HUDEP-2 (cell line): ENCODE measurements around the gene CALHM3.
A peak's percentile ranks its signal among the peaks of the same experiment; 100 is the strongest.

ENCODE experiments used
- DNase-seq, 76 experiments: peaks; one replicate each; lab custom pipeline; 2025; ENCODE audit not compliant: unreplicated experiment in 76 of 76; lab: John Stamatoyannopoulos, UW

CALHM3 gene

DNA sequence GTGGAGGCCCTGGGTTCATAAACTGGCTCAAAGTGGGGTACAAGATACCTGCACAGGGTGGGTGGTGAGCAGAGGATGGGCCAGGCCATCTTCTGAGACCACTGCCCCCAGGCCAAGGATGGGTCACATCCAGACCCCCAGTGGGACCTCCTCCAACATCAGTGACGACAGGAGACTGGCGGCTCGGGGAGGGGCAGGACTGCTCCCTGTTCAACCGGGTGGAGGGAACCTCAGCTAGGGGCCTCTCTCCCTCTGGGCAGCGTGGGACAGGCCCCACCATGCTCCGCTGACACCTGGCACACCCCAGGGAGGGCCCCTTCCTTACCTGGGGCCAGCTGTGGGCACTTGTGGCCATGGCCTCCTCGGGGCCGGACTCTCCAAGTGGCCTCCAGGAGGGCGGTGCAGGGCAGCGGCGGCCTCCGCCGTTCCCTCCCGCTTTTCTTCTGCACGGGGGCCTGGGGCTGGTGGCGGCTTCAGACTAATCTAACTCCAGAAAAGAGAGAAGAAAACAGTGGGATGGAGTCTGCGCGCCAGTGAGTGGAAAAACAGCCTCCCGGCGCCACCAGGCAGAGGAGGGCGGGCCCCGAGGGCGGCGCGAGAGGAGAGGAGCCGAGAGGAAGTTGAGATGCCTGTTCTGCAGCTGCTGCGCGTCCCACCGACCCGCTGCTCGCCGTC, 27.1 kb downstream of the CALHM3 start, which contains the start of gene CALHM2:
Gene CALHM2, minus strand, starts transcription at position 540 of the 675 bp plus-strand sequence. CDS start 2,429 bp downstream, outside the sequence.
- DNase-seq: peak in 26 of 76 experiments; percentile 4 to 40 (median 19)

DNA sequence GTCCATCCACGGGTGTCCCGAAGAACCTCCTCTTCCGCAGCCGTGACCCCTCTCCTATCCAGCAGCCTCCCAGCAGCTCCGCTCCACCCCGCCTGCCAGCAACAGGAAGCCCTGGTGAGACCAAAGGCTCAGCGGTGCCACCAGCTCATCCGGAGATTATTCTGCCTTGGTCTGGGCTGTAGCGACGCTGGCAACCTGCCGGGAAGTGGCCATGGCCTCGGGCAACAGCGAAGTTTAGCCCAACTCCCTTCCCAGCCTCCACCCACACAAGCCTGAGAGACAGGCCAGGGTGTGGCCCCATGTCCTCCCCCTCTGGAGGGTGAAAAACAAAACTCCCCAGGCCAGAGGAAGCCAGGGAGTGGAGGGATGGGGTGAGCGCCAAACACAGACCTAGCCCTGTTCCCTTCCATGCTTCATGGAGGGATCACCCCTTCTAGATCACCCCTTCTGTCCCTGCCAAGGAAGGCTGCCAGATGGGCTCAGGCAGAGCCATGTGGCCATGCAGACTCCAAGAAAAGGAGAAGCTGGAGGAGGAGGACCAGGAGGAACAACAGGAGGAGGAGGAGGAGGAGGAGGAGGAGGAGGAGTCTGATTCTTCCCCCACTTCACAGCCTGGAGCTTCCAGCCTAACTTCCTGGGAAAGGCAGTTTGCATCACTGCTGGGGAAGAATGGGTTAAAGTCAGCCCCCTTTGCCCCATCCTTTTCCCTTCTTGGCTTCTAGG, 27.8 kb downstream of the CALHM3 start:
- DNase-seq: peak in 51 of 76 experiments; percentile 7 to 76 (median 34)

DNA sequence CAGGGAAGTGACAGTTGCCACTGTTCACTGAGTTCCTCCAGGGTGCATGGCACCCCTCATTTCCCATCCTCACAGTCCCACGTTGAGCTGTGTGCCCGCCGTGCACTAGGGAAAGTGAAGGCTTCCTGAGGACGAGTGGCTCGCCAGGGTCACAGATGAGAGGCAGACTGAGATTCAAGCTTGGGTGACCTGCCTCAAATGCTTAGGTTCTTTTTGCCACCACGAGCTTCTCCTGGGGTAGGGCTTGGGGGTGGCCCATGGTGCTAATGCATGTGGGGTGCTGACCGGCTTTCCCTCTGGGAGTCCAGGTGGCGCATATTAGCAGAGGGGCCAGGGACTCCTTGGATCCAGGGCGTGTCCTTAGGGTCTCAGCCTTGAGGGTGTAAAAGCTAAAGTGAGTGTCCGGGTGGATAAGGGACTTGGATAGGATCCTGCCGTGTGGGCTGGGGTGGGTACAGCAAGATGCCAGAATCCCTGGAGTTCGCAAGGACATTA, 28.8 kb downstream of the CALHM3 start:
- DNase-seq: no peak

DNA sequence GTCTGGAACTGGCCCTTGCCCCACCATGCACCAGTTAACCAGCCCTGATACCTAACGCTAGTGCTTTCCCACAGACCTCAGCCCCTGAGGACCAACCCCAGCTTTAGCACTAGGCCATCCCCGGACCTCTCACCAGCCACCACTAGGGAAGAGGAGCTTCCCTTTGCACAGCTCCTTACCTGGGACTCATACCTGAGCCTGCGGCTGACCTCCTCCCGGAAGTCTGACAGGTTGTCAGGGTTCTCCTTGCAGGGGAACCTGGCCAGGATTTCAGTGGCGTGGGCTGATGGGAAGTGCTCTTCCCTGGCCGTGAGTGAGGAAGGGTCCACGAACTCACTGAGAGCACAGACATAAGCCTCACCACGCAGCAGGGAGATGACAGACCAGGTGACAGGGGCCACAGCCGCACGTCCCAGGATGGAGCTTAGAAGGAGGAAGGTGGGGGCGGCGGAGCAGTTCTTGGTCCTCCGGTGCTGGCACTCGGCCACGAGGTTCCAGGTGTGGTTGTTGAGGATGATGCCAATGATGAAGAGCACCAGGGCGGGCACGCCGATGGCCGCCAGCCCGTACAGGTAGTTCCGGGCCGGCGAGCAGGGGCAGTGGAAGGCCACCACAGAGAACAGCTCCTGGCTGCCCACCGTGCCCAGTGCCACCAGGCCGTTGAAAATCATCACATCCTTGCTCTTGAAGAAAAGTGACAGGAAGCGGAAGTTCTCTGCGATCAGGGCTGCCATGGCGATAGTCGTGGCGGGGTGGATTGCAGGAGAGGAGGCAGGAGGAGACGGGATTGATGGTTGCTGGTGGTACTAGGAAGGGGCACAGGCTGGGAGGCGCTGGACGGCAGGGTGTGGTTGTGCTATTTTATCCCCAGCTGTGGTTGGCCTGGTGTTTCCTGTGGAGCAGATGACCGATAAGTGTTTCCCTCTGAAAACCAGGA, 29.6 kb downstream of the CALHM3 start:
- DNase-seq: no peak

DNA sequence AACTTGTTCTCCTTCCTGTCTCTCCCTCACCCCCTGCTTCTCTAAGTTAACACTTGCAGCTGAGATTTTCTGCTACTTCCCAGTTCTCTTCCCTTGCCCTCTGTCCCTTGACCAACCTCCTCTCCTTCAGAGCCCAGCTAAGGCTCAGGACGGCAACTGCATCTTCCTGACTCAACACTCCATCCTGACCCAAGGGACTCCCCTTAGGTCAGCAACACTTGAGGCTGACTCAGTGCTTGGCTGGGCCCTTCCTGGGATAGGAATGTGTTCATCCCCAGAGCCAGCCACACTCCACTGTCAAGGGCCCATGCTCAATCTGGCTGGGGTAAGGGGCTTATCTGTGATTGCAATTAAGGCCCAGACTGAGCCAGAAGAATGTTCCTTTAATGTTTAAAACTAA, 30.3 kb downstream of the CALHM3 start:
- DNase-seq: no peak

DNA sequence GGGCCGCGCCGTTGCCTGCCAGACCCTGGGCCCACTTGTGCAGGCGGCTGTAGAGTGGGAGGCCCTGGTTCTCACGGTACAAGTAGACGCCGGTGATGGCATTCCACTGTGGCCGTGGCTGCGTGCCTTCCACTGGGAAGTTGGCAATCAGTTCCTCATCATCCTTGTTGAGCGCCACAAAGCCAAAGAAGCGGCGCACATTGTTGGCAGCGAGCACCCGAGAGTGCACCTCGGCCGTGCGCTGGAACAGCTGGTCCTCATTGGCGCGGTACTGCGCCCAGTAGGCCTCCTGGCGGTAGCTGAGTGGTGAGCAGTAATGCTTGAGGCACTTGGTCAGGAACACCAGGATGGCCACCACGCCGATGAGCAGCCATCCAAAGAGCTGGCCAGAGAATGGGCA, 31.9 kb downstream of the CALHM3 start:
- no peak for DNase-seq

DNA sequence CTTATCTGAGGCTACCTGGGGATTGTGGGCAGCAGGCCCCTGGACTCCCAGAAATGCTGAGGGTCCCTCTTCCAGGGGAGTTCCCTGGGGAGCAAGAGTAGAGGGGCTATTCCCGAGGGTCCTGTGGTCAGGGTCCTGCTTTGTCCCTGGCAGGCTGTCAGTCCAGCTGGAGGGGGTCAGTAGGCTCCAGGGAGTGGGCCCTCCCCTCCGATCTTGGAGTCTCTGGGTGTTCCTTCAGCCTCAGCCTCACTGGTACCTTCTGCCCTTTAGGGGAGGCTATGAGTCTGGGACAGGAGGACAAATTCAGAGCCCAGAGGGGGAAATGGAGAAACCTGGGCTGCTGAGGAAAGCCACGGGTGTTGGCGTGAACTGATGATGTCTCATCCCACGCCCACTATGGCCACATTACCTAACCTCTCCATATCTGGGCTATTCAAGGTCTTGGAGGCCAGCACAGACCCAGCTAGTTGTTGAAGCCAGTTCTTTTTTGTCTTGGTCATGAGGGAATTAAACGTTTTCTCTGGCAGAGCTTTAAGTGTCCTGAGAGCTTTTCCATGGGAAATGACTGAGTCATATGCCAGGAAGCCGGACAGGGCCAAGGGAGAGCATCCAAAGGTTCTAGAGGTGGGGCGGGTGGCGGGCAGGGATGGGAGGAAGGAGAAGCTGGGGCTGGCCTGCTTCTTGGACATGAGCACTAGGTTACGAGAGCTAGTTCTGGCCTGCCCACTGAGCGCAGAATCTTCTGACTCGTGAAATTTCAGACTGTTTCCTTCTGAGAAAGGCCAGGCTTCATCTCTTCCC, 33.1 kb downstream of the CALHM3 start:
- no peak for DNase-seq

DNA sequence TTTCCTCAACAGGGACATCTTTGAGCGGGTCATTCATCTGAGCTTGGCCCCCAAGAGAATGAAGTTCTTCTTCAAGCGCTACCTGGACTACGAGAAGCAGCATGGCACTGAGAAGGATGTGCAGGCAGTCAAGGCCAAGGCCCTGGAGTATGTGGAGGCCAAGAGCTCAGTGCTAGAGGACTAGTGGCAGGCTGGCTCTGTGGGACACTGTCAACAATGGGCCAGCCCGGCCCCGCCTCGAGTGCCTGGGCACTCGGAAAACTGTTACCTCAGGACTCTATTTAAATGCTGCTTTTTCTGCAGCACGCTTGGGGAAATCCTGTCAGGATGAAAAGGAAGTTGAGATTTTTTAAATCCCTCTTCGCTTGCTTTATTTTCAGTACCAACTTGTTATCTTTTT, 33.7 kb downstream of the CALHM3 start:
- DNase-seq: no peak

DNA sequence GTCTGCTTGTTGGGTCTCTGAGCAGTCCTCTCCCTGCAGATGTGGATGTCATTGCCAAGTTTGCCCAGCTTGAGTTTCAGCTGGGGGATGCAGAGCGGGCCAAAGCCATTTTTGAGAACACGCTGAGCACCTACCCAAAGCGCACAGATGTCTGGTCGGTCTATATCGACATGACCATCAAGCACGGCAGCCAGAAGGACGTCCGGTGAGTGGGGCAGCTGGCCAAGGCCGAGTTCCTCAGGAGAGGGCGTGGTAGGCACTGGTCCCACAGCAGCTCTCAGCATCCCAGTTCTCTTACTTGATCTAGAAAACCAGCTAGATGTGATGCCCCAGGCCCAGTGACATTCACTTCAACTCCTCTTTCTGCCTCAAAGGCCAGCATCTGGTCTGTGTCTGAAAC, 34.6 kb downstream of the CALHM3 start:
- no peak for DNase-seq

DNA sequence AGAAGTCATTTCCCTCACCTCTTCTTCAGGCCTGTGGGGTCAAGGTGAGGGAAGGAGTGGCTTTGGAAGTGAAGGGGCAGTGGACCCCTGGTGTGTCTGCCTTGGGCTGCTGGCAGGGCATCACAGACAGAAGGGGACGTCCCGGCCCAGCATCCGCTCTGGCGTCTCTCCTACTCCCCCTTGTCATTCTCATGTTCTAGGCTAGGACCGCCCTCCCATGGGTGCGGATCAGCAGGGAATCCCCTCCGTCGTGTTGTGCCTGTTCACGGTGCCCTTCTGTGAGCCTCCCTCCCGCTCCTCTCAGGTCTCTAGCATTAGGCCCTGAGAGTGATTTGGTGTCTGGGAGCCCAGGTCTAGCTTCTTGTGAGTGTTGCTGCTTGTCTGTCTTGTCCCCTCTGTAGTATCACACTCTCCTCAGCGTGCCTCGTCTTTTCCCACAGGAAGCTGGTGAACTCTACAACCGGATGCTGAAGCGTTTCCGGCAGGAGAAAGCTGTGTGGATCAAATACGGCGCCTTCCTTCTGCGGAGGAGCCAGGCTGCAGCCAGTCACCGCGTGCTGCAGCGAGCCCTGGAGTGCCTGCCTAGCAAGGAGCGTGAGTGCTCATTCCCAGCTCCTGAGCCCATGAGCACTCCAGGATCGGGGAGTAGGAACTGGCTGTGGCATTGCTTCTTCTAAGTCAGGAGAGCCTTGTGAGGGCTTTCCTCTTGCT, 35.4 kb downstream of the CALHM3 start:
- no peak for DNase-seq

DNA sequence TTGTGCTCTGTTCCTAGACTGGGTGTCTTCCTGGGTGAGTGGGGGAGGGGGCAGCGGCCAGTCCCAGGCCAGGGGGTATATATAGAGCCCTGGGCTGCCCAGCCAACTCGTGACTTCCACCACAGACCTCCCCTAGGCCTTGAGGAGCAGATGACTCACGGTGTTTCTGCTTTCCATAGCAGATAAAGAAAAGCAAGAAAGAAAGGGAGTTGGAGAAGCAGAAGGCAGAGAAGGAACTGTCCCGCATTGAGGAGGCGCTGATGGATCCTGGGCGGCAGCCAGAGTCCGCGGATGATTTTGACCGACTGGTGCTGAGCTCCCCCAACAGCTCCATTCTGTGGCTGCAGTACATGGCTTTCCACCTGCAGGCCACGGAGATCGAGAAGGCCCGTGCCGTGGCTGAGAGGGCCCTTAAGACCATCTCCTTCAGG, 37.0 kb downstream of the CALHM3 start:
- no peak for DNase-seq

DNA sequence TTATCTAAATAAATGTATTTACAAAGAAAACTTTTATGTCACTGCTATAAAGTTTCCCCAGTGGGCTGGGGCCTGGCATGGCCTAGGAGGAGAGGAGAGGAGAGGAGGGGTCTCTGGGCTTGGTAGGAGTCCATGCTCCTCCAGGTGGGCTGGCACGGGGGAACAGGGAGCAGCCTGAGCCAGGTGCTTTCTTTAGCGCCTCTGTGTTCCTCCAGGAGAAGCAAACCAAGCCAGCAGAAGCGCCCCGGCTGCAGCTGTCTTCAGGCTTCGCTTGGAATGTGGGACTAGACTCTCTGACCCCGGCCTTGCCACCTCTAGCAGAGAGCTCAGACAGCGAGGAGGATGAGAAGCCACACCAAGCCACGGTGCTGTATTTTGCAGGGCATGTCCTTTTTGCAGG, 37.4 kb downstream of the CALHM3 start:
- DNase-seq: no peak

DNA sequence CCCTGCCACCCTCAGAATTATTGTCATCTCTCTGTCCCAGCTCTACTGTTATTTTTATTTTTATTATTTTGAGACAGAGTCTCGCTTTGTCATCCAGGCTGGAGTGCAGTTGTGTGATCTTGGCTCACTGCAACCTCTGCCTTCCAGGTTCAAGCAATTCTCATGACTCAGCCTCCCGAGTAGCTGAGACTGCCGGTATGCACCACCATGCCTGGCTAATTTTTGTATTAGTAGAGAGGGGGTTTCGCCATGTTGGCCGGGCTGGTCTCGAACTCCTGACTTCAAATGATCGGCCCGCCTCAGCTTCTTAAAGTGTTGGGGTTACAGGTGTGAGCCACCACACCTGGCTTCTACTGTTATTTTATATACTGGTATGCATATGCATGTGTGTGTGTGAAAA, 37.8 kb downstream of the CALHM3 start:
- DNase-seq: no peak

DNA sequence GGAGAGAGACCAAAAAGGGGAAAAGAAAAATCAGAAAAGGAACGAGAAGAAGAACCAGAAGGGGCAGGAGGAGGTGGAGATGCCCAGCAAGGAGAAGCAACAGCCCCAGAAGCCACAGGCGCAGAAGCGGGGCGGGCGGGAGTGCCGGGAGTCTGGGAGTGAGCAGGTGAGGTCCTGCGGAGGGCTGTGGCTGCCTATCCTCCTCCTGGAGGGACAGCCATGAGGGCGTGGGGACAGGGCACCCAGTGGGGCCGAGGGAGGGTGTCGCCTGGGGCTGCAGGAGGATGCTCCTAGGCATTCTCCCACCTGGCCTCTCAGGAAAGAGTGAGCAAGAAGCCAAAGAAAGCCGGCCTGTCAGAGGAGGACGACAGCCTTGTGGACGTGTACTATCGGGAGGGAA, 38.6 kb downstream of the CALHM3 start:
- no peak for DNase-seq

DNA sequence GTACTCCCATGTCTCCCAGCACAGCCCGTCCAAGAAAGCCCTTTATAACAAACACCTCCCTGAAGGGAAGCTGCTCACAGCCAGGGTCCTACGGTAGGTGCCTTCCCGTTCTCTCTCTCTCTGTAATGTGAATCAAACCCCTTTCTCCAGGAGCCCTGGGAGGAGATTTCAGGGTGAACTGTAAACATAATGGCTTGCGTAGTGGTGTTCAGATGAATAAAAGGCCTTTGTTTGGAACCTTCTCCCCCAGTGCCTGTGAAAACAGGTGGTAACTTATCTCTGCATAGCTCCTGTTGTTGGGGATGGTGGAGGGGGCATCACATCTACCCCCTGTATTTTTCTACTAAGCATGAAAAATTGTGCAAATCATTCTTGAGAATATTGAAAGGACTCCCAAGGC, 39.3 kb downstream of the CALHM3 start:
- no peak for DNase-seq

DNA sequence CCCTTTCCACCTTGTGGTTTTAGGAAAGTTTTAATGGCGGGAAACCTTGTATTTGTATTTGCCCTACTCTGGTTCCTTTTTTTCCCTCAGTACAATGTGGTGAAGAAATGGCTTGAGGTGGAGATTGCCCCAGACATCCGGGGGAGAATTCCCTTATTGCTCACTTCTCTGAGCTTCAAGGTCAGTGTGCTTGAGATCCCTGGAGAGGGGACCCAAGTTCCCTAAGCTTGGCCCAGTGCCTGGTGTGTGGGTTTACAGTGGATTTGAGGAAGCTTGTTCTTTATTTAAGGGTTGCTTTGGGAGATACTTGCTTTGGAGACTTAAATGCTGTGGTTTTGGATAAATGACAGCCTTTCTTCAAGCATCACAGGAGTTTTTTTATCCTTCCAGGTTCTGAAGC, 45.2 kb downstream of the CALHM3 start:
- DNase-seq: no peak

DNA sequence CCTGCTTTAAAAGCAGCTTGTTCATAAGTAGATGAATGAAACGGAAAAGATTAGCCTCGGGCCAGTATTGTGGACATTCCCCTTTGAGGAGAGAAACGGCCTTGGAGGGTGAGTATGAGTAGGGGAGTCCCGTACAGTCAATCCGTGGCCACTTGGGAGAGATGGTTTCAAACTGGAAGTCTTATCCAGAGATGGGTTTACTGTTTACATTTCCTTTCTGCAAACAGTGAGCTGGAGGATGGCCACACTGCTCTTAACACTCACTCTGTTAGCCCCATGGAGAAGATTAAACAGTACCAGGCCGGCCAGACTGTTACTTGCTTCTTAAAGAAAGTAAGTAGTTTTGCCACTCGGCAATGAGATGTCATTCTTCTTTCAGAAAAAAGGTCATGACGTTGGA, 47.1 kb downstream of the CALHM3 start:
- no peak for DNase-seq

DNA sequence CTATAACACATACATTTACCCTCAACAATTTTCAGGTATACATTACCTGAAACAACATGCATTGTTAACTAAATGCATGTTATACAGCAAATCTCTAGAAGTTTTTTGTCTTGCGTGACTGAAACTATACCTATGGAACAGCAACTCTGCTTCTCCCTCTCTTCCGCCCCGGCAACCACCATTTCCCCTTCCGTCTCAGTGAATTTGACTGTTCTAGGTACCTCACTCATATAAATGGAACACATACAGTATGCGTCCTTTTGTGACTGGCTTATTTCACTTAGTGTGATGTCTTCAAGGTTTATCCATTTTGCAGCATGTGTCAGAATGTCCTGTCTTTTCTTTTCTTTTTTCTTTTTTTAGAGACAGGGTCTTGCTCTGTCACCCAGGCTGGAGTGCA, 49.4 kb downstream of the CALHM3 start:
- DNase-seq: no peak

DNA sequence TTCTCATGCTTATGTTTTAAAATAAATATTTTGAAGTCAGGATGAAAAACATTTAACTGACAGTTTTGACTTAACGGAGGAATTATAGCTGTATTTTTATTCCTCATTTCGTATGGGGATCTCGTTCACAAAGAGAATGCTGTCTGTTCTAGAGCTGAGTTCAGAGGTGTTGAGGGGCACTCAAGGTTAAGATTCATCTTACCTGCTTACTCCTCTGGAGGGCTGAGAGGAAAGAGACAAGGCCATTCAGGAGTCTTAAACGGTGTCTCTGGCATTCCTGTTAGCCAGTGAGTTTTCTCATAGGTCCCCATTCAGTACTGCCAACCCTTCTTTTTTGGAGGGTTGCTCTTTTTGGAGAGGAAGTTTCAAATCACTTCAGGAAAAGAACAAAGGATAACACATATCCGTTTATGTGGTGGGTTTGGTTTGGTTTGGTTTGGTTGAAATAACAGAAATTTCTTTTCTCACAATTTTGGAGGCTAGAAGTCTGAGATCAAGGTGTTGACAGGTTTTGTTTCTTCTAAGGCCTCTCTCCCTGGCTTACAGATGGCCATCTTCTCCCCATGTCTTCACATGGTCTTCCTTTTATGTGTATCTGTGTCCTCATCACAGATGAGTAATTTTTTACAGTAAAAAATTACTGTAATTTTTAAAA, 49.9 kb downstream of the CALHM3 start:
- no peak for DNase-seq
